Peyer's patch (tissue), 4 donors: ENCODE measurements around the gene RPP14. TPM values are rescaled to one million over a fixed set of nuclear protein-coding genes. Genes with fewer than 3 reads are reported as not detected.
"Not testable (repeated sequence)": the region's sequence is repeated elsewhere in the genome, so short reads cannot be mapped to it uniquely, and the experiment has no call there.

Source experiments
- DNase-seq, 3 donors: peaks; one replicate each; pipeline ENCODE4 v3.0.0-alpha.2; 2017 to 2019
- H3K27ac ChIP-seq, 4 donors: fragments of 200-600 bp; sonication (generic); one replicate each; pipeline ENCODE4 v1.5.1; 2016 to 2019
- H3K27me3 ChIP-seq, 2 donors: fragments of 200-600 bp; sonication (generic); one replicate each; pipeline ENCODE4 v1.5.1; 2019
- H3K36me3 ChIP-seq, 3 donors: fragments of 200-600 bp; sonication (generic); one replicate each; pipeline ENCODE4 v1.5.1; 2016 to 2019
- H3K4me1 ChIP-seq, 4 donors: fragments of 200-600 bp; sonication (generic); one replicate each; pipeline ENCODE4 v1.5.1; 2016 to 2019
- H3K4me3 ChIP-seq, 4 donors: fragments of 200-600 bp; sonication (generic); 1 replicate in 3 of 4; 2 replicates in 1 of 4; pipeline ENCODE4 v1.5.1; 2016 to 2019; ENCODE audit warnings: mild to moderate bottlenecking in 1 of 4
- H3K9me3 ChIP-seq, 4 donors: fragments of 200-600 bp; sonication (generic); one replicate each; pipeline ENCODE4 v1.5.1; 2016 to 2019; ENCODE audit warnings: mild to moderate bottlenecking in 1 of 4
- POLR2A ChIP-seq, 2 donors: fragments of 450-650 bp; IDR thresholded peaks; one replicate each; pipeline ENCODE4 v1.5.1; 2017; ENCODE audit warnings: antibody characterized with exemption in 2 of 2, mild to moderate bottlenecking in 2 of 2, moderate library complexity in 2 of 2
- total RNA-seq, 4 donors: library from RNA; depleted of rRNA; stranded (reverse); fragments of >200 nt; gene quantifications; one replicate each; pipeline ENCODE4 v1.1.0, GENCODE V29; 2016
- TF ChIP-seq, protein P1 (sequence below), 6 experiments: fragments of 450-650 bp in 4 of 6; fragments of 200-600 bp in 2 of 6; sonication (generic) in 1 of 6; IDR thresholded peaks; one replicate each; pipeline ENCODE4 v1.5.1; 2017 to 2019; ENCODE audit warnings: antibody characterized with exemption in 6 of 6, mild to moderate bottlenecking in 3 of 6, moderate library complexity in 1 of 6

Gene RPP14
- total RNA-seq, 4 donors from 2014 or later: 9.9 to 23.1 (median 13.4) TPM

DNA sequence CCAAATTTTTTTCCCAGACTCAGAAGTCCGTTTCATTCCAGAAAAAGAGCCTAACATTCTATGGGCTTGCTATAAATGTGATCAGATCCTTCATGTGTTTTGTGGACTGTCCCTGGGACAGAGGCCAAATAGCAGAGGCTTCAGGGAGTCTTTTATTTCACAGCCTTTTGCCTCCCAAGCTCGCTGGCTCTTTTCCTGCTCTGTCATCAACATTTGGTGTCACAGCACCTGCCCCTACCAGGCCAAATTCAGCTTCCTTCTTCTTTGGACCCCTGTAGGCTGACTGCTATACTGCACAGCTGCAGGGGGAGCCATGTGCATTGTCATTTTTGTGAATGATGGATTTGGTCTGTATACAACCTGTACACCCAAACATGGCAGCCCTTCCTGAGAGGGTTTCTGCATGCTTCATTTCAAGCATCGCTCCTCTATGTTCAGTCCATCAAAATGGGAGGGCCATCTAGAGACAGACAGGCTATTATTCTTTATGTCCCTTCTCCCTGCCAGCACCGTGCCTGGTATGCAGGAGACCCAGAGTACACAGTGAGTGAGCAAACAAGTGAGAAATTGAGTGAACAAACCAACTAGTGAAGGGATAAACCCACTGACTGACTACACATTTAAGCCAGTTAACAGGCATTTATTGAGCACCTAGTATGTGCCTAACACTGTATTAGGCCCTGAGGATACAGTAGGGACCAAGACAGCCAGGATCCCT lies 17.9 kb upstream of the RPP14 start:
- TF ChIP-seq, protein P1, sequence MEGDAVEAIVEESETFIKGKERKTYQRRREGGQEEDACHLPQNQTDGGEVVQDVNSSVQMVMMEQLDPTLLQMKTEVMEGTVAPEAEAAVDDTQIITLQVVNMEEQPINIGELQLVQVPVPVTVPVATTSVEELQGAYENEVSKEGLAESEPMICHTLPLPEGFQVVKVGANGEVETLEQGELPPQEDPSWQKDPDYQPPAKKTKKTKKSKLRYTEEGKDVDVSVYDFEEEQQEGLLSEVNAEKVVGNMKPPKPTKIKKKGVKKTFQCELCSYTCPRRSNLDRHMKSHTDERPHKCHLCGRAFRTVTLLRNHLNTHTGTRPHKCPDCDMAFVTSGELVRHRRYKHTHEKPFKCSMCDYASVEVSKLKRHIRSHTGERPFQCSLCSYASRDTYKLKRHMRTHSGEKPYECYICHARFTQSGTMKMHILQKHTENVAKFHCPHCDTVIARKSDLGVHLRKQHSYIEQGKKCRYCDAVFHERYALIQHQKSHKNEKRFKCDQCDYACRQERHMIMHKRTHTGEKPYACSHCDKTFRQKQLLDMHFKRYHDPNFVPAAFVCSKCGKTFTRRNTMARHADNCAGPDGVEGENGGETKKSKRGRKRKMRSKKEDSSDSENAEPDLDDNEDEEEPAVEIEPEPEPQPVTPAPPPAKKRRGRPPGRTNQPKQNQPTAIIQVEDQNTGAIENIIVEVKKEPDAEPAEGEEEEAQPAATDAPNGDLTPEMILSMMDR (IDR thresholded peaks at IDR 0.05): no peak
- TF ChIP-seq POLR2A (IDR thresholded peaks at IDR 0.05): no peak
- H3K4me3 ChIP-seq: no peak overlapping the region
- H3K4me1 ChIP-seq: no peaks in the 10 kb centered on the region
- H3K27ac ChIP-seq: no peak overlapping the region
- H3K9me3 ChIP-seq: no peaks in the 10 kb centered on the region
- H3K27me3 ChIP-seq: no peaks in the 10 kb centered on the region
- DNase-seq: no peak
- H3K36me3 ChIP-seq: peaks cover 0 to 44% (median 0%) of the 10 kb centered on the region in 3 donors

DNA sequence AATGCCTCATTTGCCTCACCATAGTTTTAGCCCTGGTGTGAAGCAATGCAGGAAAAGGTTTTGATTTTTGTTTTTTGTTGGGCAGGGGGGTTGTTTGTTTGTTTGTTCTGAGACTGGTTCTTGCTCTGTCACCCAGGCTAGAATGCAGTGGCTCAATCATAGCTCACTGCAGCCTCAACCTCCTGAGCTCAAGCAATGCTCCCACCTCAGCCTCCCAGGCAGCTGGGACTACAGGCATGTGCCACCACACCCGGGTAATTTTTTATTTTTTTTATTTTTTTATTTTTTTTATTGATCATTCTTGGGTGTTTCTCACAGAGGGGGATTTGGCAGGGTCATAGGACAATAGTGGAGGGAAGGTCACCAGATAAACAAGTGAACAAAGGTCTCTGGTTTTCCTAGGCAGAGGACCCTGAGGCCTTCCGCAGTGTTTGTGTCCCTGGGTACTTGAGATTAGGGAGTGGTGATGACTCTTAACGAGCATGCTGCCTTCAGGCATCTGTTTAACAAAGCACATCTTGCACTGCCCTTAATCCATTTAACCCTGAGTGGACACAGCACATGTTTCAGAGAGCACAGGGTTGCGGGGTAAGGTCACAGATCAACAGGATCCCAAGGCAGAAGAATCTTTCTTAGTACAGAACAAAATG lies 17.0 kb upstream of the RPP14 start:
- peaks cover 0 to 35% (median 0%) of the 10 kb centered on the region in 3 donors for H3K36me3 ChIP-seq
- H3K27ac ChIP-seq, H3K27me3 ChIP-seq, H3K9me3 ChIP-seq, DNase-seq, H3K4me1 ChIP-seq, H3K4me3 ChIP-seq: not testable (repeated sequence)

DNA sequence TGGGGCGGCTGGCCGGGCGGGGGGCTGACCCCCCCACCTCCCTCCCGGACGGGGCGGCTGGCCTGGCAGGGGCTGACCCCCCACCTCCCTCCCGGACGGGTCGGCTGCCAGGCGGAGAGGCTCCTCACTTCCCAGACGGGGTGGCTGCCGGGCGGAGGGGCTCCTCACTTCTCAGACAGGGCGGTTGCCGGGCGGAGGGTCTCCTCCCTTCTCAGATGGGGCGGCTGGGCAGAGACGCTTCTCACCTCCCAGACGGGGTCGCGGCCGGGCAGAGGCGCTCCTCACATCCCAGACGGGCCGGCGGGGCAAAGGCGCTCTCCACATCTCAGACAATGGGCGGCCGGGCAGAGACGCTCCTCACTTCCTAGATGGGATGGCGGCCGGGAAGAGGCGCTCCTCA lies 15.6 kb upstream of the RPP14 start:
- not testable (repeated sequence) for H3K27me3 ChIP-seq, H3K27ac ChIP-seq, H3K4me3 ChIP-seq, H3K9me3 ChIP-seq, DNase-seq, H3K4me1 ChIP-seq
- peaks cover 0 to 23% (median 0%) of the 10 kb centered on the region in 3 donors for H3K36me3 ChIP-seq

DNA sequence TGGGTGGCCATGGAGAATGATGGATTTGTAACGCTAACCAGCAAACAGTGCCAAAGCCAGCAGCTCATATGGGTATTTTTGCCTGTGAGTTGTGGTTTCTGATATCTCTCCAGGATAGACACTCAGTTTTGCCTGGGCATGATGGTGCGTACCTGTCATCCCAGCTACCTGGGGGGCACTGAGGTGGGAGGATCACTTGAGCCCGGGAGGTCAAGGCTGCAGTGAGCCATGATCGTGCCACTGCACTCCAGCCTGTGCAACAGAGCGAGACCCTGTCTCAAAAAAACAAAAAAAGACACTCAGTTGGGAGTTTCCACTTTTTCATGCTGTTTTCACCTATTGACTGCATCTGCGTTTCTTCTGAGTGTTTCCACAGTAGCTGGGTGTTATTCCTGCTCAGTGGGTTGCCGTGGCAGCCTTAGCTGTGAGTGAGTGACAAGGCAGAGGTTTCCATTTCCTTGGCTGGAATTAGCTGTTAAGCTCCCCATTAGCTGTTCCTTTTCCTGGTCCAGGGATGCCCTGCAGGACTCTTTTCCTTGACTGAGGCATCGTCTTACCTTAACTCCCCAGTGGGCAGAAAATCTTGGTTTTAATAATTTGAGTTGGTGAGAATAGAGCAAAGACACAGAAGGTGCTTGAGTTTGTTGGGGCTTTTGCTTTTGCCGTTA lies 14.2 kb upstream of the RPP14 start:
- no peak for TF ChIP-seq POLR2A (IDR thresholded peaks at IDR 0.05)
- TF ChIP-seq, protein P1 (IDR thresholded peaks at IDR 0.05): no peak

DNA sequence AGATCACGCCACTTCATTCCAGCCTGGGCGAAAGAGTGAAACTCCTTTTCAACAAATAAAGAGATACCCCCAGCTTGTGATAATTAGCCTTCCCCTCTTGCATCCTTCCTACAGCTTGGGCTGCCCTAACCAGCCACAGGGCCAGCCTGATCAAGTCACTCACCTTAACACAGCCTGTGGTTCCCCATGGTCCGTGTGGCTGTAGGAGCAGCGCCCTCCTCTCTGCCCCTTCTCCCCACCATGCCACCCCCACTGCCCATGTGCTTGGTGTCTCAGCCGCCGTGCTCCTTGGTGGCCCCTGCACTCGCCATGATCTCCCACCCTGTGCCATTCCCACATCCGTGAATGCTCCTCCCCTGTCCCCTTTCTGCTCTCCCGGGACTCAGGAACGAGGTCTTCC lies 13.2 kb upstream of the RPP14 start:
- no peaks in the 10 kb centered on the region for H3K4me1 ChIP-seq
- H3K27me3 ChIP-seq: no peaks in the 10 kb centered on the region
- TF ChIP-seq POLR2A (IDR thresholded peaks at IDR 0.05): no peak
- TF ChIP-seq, protein P1 (IDR thresholded peaks at IDR 0.05): no peak
- peaks cover 0 to 5% (median 0%) of the 10 kb centered on the region in 4 donors for H3K9me3 ChIP-seq
- H3K27ac ChIP-seq: no peak overlapping the region
- no peak overlapping the region for H3K4me3 ChIP-seq
- no peak for DNase-seq
- peaks cover 0 to 5% (median 0%) of the 10 kb centered on the region in 3 donors for H3K36me3 ChIP-seq

More for the DNA sequence above, 14.2 kb upstream of the RPP14 start:
- DNase-seq: no peak
- H3K9me3 ChIP-seq: peaks cover 0 to 5% (median 0%) of the 10 kb centered on the region in 4 donors
- no peak overlapping the region for H3K4me3 ChIP-seq
- no peak overlapping the region for H3K27ac ChIP-seq
- no peaks in the 10 kb centered on the region for H3K27me3 ChIP-seq
- H3K36me3 ChIP-seq: peaks cover 0 to 14% (median 0%) of the 10 kb centered on the region in 3 donors
- H3K4me1 ChIP-seq: no peaks in the 10 kb centered on the region

DNA sequence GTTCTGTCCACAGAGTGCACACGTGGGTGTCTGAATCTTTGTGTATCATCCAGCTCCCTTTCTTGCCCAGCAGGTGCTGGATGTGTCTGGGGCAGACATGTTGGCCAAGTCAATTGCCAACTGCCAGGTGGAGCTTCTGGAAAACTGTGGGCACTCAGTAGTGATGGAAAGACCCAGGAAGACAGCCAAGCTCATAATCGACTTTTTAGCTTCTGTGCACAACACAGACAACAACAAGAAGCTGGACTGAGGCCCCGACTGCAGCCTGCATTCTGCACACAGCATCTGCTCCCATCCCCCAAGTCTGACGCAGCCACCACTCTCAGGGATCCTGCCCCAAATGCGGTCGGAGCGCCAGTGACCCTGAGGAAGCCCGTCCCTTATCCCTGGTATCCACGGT lies 12.5 kb upstream of the RPP14 start:
- no peak for TF ChIP-seq POLR2A (IDR thresholded peaks at IDR 0.05)
- TF ChIP-seq, protein P1 (IDR thresholded peaks at IDR 0.05): no peak
- no peaks in the 10 kb centered on the region for H3K36me3 ChIP-seq
- no peak overlapping the region for H3K27ac ChIP-seq
- H3K27me3 ChIP-seq: no peaks in the 10 kb centered on the region
- H3K4me3 ChIP-seq: no peak overlapping the region
- peaks cover 0 to 5% (median 0%) of the 10 kb centered on the region in 4 donors for H3K9me3 ChIP-seq
- no peaks in the 10 kb centered on the region for H3K4me1 ChIP-seq
- DNase-seq: no peak
